ENCODE results near the gene CCDC34. TPM values are rescaled to one million over a fixed set of nuclear protein-coding genes. Genes with fewer than 3 reads are reported as not detected.

CCDC34 gene
- total RNA-seq, 2 experiments from 2014 or later, result 13.5 to 13.7 TPM

DNA sequence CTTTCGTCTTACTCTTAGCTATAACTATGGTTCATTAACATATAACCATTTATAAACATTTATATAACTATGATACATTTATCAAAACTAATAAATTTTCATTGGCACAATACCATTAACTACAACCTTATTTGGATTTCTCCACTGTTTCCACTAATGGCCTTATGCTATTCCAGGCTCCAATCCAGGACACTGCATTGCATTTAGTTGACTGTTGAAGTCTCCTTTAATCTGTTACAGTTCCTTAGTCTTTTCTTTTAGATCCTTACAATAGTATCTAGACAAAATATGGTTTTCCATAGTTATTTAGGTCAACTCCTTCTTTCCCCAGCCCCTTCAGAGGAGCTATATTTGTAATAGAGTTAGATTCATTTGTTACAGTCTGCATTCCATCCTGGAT, 47.2 kb downstream of the CCDC34 start:
- no peak overlapping the region for H3K4me3 Mint-ChIP-seq
- ChIA-PET CTCF (interaction anchor here (1.6 kb wide), 1 partner anchor 20 kb away, joined by 5 read pairs; no protein-coding TSS in a partner anchor), POLR2A (no interaction called here)

GRCh38 chr11:27313157-27313821, 49.7 kb downstream of the CCDC34 start:
- no peaks in the 10 kb centered on the region for H3K4me1 Mint-ChIP-seq
- CTCF ChIA-PET, result no interaction called here

More for the DNA sequence above, 47.2 kb downstream of the CCDC34 start:
- no peaks in the 10 kb centered on the region for H3K9me3 Mint-ChIP-seq
- H3K4me1 Mint-ChIP-seq, result peaks cover 10% of the 10 kb centered on the region
- no peaks in the 10 kb centered on the region for H3K36me3 Mint-ChIP-seq (ENCODE audit: low read depth)
- no peak overlapping the region for H3K27ac Mint-ChIP-seq
- H3K27me3 Mint-ChIP-seq, result peaks cover 1% of the 10 kb centered on the region
- DNase-seq, result no peak

GRCh38 chr11:27312110-27312509, 50.9 kb downstream of the CCDC34 start:
- Mint-ChIP-seq H3K9me3 (no peaks in the 10 kb centered on the region), H3K4me1 (no peaks in the 10 kb centered on the region)
- CTCF ChIA-PET, result no interaction called here

More at GRCh38 chr11:27313157-27313821, 49.7 kb downstream of the CCDC34 start:
- POLR2A ChIA-PET, result no interaction called here
- Mint-ChIP-seq H3K9me3 (no peaks in the 10 kb centered on the region), H3K27me3 (peaks cover 1% of the 10 kb centered on the region), H3K36me3 (ENCODE audit: low read depth) (no peaks in the 10 kb centered on the region), H3K27ac (no peak overlapping the region), H3K4me3 (no peak overlapping the region)
- DNase-seq, result no peak

GRCh38 chr11:27310707-27311106, 52.3 kb downstream of the CCDC34 start:
- peaks cover 3% of the 10 kb centered on the region for H3K27me3 Mint-ChIP-seq
- H3K36me3 Mint-ChIP-seq (ENCODE audit: low read depth), result no peaks in the 10 kb centered on the region
- H3K4me3 Mint-ChIP-seq, result no peak overlapping the region
- CTCF ChIA-PET, result no interaction called here
- no peak for DNase-seq
- POLR2A ChIA-PET, result no interaction called here
- no peaks in the 10 kb centered on the region for H3K4me1 Mint-ChIP-seq
- peaks cover 4% of the 10 kb centered on the region for H3K9me3 Mint-ChIP-seq
- no peak overlapping the region for H3K27ac Mint-ChIP-seq

More at GRCh38 chr11:27312110-27312509, 50.9 kb downstream of the CCDC34 start:
- H3K36me3 Mint-ChIP-seq (ENCODE audit: low read depth), result no peaks in the 10 kb centered on the region
- no peak overlapping the region for H3K27ac Mint-ChIP-seq
- peaks cover 3% of the 10 kb centered on the region for H3K27me3 Mint-ChIP-seq
- no peak for DNase-seq
- no peak overlapping the region for H3K4me3 Mint-ChIP-seq
- POLR2A ChIA-PET, result no interaction called here

DNA sequence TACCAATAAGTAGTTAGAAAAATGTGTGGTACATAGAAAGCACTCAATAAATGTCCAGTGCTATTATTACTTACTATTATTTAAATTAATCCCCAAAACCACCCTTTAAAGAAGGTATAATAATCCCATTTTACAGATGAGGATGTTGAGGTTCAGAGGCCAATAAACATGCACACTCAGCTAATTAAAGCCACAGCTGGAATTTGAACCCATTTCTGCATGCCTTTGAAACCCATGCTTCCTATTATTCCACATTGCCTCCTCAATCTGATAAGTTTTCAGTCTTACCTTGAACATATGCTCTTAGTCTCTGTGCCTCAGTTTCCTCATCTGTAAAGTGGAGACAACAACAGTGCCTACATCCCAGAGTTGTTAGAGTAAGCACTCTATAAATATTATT, 52.8 kb downstream of the CCDC34 start:
- peaks cover 7% of the 10 kb centered on the region for H3K9me3 Mint-ChIP-seq
- no peak overlapping the region for H3K27ac Mint-ChIP-seq
- peaks cover 3% of the 10 kb centered on the region for H3K27me3 Mint-ChIP-seq
- no peak overlapping the region for H3K4me3 Mint-ChIP-seq
- DNase-seq, result no peak
- no peaks in the 10 kb centered on the region for H3K4me1 Mint-ChIP-seq
- POLR2A ChIA-PET, result no interaction called here
- CTCF ChIA-PET, result no interaction called here
- no peaks in the 10 kb centered on the region for H3K36me3 Mint-ChIP-seq (ENCODE audit: low read depth)

GRCh38 chr11:27309046-27309445, 54.0 kb downstream of the CCDC34 start:
- Mint-ChIP-seq H3K4me3 (no peak overlapping the region), H3K4me1 (no peaks in the 10 kb centered on the region), H3K27ac (no peak overlapping the region), H3K27me3 (peaks cover 1% of the 10 kb centered on the region), H3K9me3 (peaks cover 8% of the 10 kb centered on the region), H3K36me3 (ENCODE audit: low read depth) (no peaks in the 10 kb centered on the region)
- ChIA-PET POLR2A (no interaction called here), CTCF (no interaction called here)
- no peak for DNase-seq

DNA sequence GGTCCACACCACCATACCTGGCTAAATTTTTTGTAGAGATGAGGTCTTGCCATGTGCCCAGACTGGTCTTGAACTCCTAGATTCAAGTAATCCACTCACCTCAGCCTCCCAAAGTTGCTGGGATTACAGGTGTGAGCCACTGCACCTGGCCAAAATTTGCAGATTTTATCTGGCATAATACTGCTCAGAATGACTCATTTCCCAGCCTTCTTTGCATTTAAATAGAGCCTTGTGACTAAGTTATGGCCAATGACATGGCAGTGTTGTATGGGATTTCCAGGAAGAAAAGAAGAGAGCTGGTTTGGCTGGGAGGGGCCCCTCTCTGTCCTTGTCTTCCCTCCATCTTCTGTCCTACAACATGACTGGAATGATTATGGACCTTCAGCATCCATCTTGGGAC, 55.8 kb downstream of the CCDC34 start:
- Mint-ChIP-seq H3K27me3 (peaks cover 1% of the 10 kb centered on the region), H3K36me3 (ENCODE audit: low read depth) (no peaks in the 10 kb centered on the region), H3K4me3 (no peak overlapping the region), H3K27ac (no peak overlapping the region), H3K4me1 (no peaks in the 10 kb centered on the region), H3K9me3 (peaks cover 11% of the 10 kb centered on the region)
- DNase-seq, result no peak
- ChIA-PET POLR2A (no interaction called here), CTCF (interaction anchor here (0.6 kb wide), 1 partner anchor 222 kb away, joined by 3 read pairs; no protein-coding TSS in a partner anchor)

GRCh38 chr11:27305751-27306150, 57.3 kb downstream of the CCDC34 start:
- DNase-seq, result no peak
- H3K9me3 Mint-ChIP-seq, result peaks cover 11% of the 10 kb centered on the region
- H3K27me3 Mint-ChIP-seq, result peaks cover 1% of the 10 kb centered on the region
- CTCF ChIA-PET, result no interaction called here
- POLR2A ChIA-PET, result no interaction called here
- H3K4me1 Mint-ChIP-seq, result no peaks in the 10 kb centered on the region
- H3K27ac Mint-ChIP-seq, result no peak overlapping the region
- no peaks in the 10 kb centered on the region for H3K36me3 Mint-ChIP-seq (ENCODE audit: low read depth)
- no peak overlapping the region for H3K4me3 Mint-ChIP-seq

DNA sequence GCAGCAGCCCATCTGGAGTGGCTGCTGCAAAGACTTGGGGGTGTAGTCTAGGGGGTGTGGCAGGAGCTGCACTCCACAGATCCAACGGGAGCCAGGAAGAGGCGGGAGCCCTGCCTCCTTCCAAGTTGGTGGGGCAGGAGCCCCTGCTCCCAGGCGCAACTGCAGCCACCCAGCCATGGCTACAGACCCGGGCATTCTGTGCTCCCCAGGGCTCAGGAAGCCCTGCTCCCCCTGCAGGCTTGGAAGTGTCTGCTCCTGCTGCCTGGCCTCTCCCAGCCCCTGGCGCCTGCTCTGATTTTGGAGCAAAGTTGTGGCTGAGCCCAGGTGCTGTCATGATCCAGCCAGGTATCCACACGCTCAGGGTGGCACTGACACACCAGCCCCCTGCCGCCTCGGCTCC, 58.5 kb downstream of the CCDC34 start:
- ChIA-PET CTCF (no interaction called here), POLR2A (no interaction called here)
- Mint-ChIP-seq H3K9me3 (peaks cover 11% of the 10 kb centered on the region), H3K36me3 (ENCODE audit: low read depth) (no peaks in the 10 kb centered on the region), H3K27me3 (peaks cover 1% of the 10 kb centered on the region), H3K4me3 (no peak overlapping the region), H3K4me1 (no peaks in the 10 kb centered on the region), H3K27ac (no peak overlapping the region)
- DNase-seq, result no peak

GRCh38 chr11:27303903-27304302, 59.1 kb downstream of the CCDC34 start:
- Mint-ChIP-seq H3K27me3 (peaks cover 1% of the 10 kb centered on the region), H3K9me3 (peaks cover 11% of the 10 kb centered on the region), H3K4me1 (no peaks in the 10 kb centered on the region), H3K27ac (no peak overlapping the region), H3K36me3 (ENCODE audit: low read depth) (no peaks in the 10 kb centered on the region), H3K4me3 (no peak overlapping the region)
- DNase-seq, result no peak
- ChIA-PET CTCF (no interaction called here), POLR2A (no interaction called here)

DNA sequence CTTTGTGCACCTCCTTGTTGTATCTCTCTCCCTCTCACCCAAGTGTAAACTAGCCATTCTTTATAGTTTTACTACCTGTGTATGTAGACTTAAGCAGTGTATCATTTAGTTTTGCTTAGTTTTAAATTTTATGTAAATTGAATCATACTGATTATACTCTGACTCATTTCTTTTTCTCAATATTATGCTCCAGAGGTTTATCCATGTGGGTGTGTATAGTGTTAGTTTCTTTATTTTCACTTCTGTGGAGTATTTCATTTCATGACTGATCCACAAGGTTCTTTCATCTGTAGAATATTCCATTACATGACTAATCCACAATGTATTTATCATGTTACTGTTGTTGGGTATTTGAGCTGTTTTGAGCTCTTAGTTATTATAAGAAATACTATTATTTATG, 62.0 kb downstream of the CCDC34 start:
- H3K4me1 Mint-ChIP-seq, result no peaks in the 10 kb centered on the region
- no peak for DNase-seq
- H3K36me3 Mint-ChIP-seq (ENCODE audit: low read depth), result no peaks in the 10 kb centered on the region
- H3K9me3 Mint-ChIP-seq, result peaks cover 7% of the 10 kb centered on the region
- no peaks in the 10 kb centered on the region for H3K27me3 Mint-ChIP-seq
- no peak overlapping the region for H3K4me3 Mint-ChIP-seq
- H3K27ac Mint-ChIP-seq, result no peak overlapping the region
- ChIA-PET POLR2A (no interaction called here), CTCF (no interaction called here)

DNA sequence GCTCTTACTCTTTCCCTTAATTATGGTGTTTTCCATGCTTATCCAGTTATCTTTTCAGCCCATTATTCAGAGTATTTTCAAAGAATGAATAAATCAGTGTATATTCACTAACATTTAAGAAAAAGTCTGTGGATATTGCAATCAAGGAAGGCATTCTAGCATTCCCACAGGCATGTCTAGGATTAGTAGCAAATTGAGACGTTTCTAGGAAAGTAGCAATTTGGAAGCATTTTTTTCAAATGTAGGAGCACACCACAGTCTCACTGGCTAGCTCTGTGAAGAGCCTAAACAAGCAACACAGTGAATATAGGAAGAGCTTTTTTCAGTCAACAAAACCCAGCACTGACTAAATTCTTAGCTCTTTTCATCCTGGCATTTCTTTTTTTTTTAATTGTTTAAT, 65.4 kb downstream of the CCDC34 start:
- Mint-ChIP-seq H3K4me3 (no peak overlapping the region), H3K9me3 (no peaks in the 10 kb centered on the region), H3K36me3 (ENCODE audit: low read depth) (no peaks in the 10 kb centered on the region), H3K27me3 (no peaks in the 10 kb centered on the region), H3K4me1 (no peaks in the 10 kb centered on the region), H3K27ac (no peak overlapping the region)
- POLR2A ChIA-PET, result no interaction called here
- CTCF ChIA-PET, result interaction anchor here (0.6 kb wide), 1 partner anchor 199 kb away, joined by 3 read pairs; no protein-coding TSS in a partner anchor
- no peak for DNase-seq

- peaks cover 5% of the 10 kb centered on the region for H3K9me3 Mint-ChIP-seq
- no peaks in the 10 kb centered on the region for H3K27me3 Mint-ChIP-seq
- CTCF ChIA-PET, result interaction anchor here (0.5 to 1.5 kb wide), 7 partner anchors 15 to 189 kb away, joined by 3 to 7 read pairs (median 3); no protein-coding TSS in a partner anchor
- H3K4me1 Mint-ChIP-seq, result no peaks in the 10 kb centered on the region
- DNase-seq, result no peak
- H3K4me3 Mint-ChIP-seq, result no peak overlapping the region
- H3K36me3 Mint-ChIP-seq (ENCODE audit: low read depth), result no peaks in the 10 kb centered on the region
- H3K27ac Mint-ChIP-seq, result no peak overlapping the region
- POLR2A ChIA-PET, result no interaction called here
Measured at GRCh38 chr11:27296497-27296896, 66.5 kb downstream of the CCDC34 start.

- no peaks in the 10 kb centered on the region for H3K4me1 Mint-ChIP-seq
- ChIA-PET CTCF (interaction anchor here (0.8 to 1.5 kb wide), 6 partner anchors 14 to 190 kb away, joined by 3 to 7 read pairs (median 4); no protein-coding TSS in a partner anchor), POLR2A (no interaction called here)
- peaks cover 11% of the 10 kb centered on the region for H3K9me3 Mint-ChIP-seq
- H3K27me3 Mint-ChIP-seq, result no peaks in the 10 kb centered on the region
- H3K36me3 Mint-ChIP-seq (ENCODE audit: low read depth), result no peaks in the 10 kb centered on the region
- no peak overlapping the region for H3K4me3 Mint-ChIP-seq
- H3K27ac Mint-ChIP-seq, result no peak overlapping the region
- no peak for DNase-seq
Measured at GRCh38 chr11:27295928-27296327, 67.1 kb downstream of the CCDC34 start.

Data from activated CD4-positive, alpha-beta memory T cell treated with anti-CD3 and anti-CD28 coated beads, Interleukin-2, amount 10 ng/mL, durations not matched to agents 7 days and 5 days (primary cell).